GM12878 (cell line): ENCODE measurements around the gene KRT72. TPM values are rescaled to one million over a fixed set of nuclear protein-coding genes. Genes with fewer than 3 reads are reported as not detected.

ENCODE experiments used
- ATAC-seq: fragments of 200-7000 bp; cut with Tn5 transposase; 3 replicates; pipeline ENCODE4 v1.9.1; 2020; ENCODE audit warnings: mild to moderate bottlenecking, moderate library complexity
- BruUV-seq: library from RNA; stranded (reverse); fragments of 400-500 nt; replicated peaks from 2 replicates; lab custom pipeline; 2021; lab: Mats Ljungman, UMichigan
- CTCF ChIA-PET: fragments of 300-600 bp; sonication (Branson Sonifier 250); formaldehyde crosslinking; extraction: SDS; loops from one replicate; lab custom pipeline; 2021; ENCODE audit warnings: inconsistent platforms; lab: Yijun Ruan, JAX
- POLR2A ChIA-PET: fragments of 350-600 bp; formaldehyde crosslinking; extraction: SDS; loops from one replicate; lab custom pipeline; 2021; ENCODE audit warnings: inconsistent platforms; lab: Charles Lee
- RAD21 ChIA-PET: fragments of 300-600 bp; sonication (Branson Sonifier 250); formaldehyde crosslinking; loops from one replicate; lab custom pipeline; 2023; ENCODE audit warnings: antibody characterized with exemption; ENCODE audit not compliant: unreplicated experiment; lab: Charles Lee
- SMC1A ChIA-PET: fragments of 300-600 bp; sonication (Branson Sonifier 250); formaldehyde crosslinking; loops from one replicate; lab custom pipeline; 2023; ENCODE audit not compliant: unreplicated experiment, uncharacterized antibody; lab: Charles Lee
- DNase-seq: peaks from one replicate; pipeline ENCODE4 v3.0.0-alpha.2; 2011; ENCODE audit warnings: low read depth, low spot score
- FAIRE-seq: peaks from 3 replicates; lab custom pipeline; 2011; peaks lifted over from hg19 to GRCh38; lab: Jason Lieb, UNC
- H2AFZ ChIP-seq: 2 replicates; pipeline ENCODE4 v1.6.0; 2011; ENCODE audit warnings: low read depth, low read length, control low read depth; ENCODE audit not compliant: control insufficient read depth
- H3K27ac ChIP-seq: 2 replicates; pipeline ENCODE4 v1.5.1; 2011; ENCODE audit warnings: control low read depth; ENCODE audit not compliant: control insufficient read depth, insufficient read depth
- H3K27me3 ChIP-seq, 2 experiments: replicated peaks in 1 of 2; 2 replicates each; pipeline versions ENCODE4 v1.6.0 to v1.6.1; 2011; ENCODE audit warnings: low read length in 1 of 2; ENCODE audit not compliant: control insufficient read depth in 2 of 2, insufficient read depth in 2 of 2
- H3K36me3 ChIP-seq, 2 experiments: 2 replicates each; pipeline ENCODE4 v1.5.1; 2011; ENCODE audit warnings: low read length in 1 of 2; ENCODE audit not compliant: control insufficient read depth in 2 of 2, insufficient read depth in 2 of 2
- H3K4me1 ChIP-seq: 2 replicates; pipeline ENCODE4 v1.6.1; 2011; ENCODE audit warnings: mild to moderate bottlenecking, low read length, moderate library complexity, mixed read lengths; ENCODE audit not compliant: control insufficient read depth, insufficient read depth
- H3K4me2 ChIP-seq: 2 replicates; pipeline ENCODE4 v1.6.0; 2011; ENCODE audit warnings: control low read depth; ENCODE audit not compliant: control insufficient read depth, insufficient read depth
- H3K4me3 ChIP-seq: fragments of 200-600 bp; sonication (generic); 2 replicates; pipeline ENCODE4 v1.5.1; 2016
- H3K79me2 ChIP-seq: 2 replicates; pipeline ENCODE4 v1.6.0; 2011; ENCODE audit warnings: low read length; ENCODE audit not compliant: control insufficient read depth, insufficient read depth
- H3K9ac ChIP-seq: 2 replicates; pipeline ENCODE4 v1.8.0; 2011; ENCODE audit warnings: low read length, control low read depth, mixed read lengths; ENCODE audit not compliant: control insufficient read depth, insufficient read depth
- H3K9me3 ChIP-seq: replicated peaks from 3 replicates; pipeline ENCODE4 v1.5.1; 2011; ENCODE audit warnings: mild to moderate bottlenecking, low read length; ENCODE audit not compliant: control insufficient read depth, insufficient read depth
- H4K20me1 ChIP-seq: 2 replicates; pipeline ENCODE4 v1.6.0; 2011; ENCODE audit not compliant: control insufficient read depth, insufficient read depth
- E2F4 ChIP-seq: IDR thresholded peaks from 2 replicates; pipeline ENCODE4 v1.6.1; 2012; ENCODE audit warnings: low read depth, low read length, improper control_type of control experiment
- EP300 ChIP-seq, 2 experiments: fragments of 150-350 bp in 1 of 2; IDR thresholded peaks; 2 replicates each; pipeline ENCODE4 v1.6.1; 2011 to 2012; ENCODE audit warnings: low read depth in 2 of 2, low read length in 2 of 2, borderline replicate concordance in 1 of 2, improper control_type of control experiment in 1 of 2, inconsistent platforms in 1 of 2; ENCODE audit not compliant: control insufficient read depth in 1 of 2
- FOXK2 ChIP-seq: fragments of 450-650 bp; IDR thresholded peaks from 2 replicates; pipeline ENCODE4 v1.6.1; 2017; ENCODE audit warnings: mild to moderate bottlenecking, moderate library complexity
- GATAD2B ChIP-seq: fragments of 450-650 bp; conservative IDR thresholded peaks from 2 replicates; pipeline ENCODE4 v1.6.1; 2017; ENCODE audit warnings: low read depth, mild to moderate bottlenecking, moderate library complexity
- MLLT1 ChIP-seq: fragments of 450-650 bp; IDR thresholded peaks from 2 replicates; pipeline ENCODE4 v1.6.1; 2016; ENCODE audit warnings: mild to moderate bottlenecking
- NFYA ChIP-seq: IDR thresholded peaks from 2 replicates; pipeline ENCODE4 v1.6.1; 2011; ENCODE audit warnings: low read depth, mild to moderate bottlenecking, low read length, improper control_type of control experiment, borderline replicate concordance
- PBX3 ChIP-seq: IDR thresholded peaks from 2 replicates; pipeline ENCODE4 v1.6.1; 2011; ENCODE audit warnings: mild to moderate bottlenecking, low read depth, low read length, moderate library complexity; ENCODE audit not compliant: insufficient replicate concordance
- POLR2AphosphoS2 ChIP-seq: IDR thresholded peaks from 2 replicates; pipeline ENCODE4 v1.6.1; 2011; ENCODE audit warnings: low read depth, mild to moderate bottlenecking, low read length, improper control_type of control experiment, moderate library complexity
- SMAD5 ChIP-seq: IDR thresholded peaks from 2 replicates; pipeline ENCODE4 v1.6.1; 2016; ENCODE audit warnings: antibody characterized with exemption, low read depth
- SMC3 ChIP-seq: IDR thresholded peaks from 2 replicates; pipeline ENCODE4 v1.6.1; 2011; ENCODE audit warnings: low read length, improper control_type of control experiment, borderline replicate concordance
- SUZ12 ChIP-seq: fragments of 200-600 bp; sonication (generic); IDR thresholded peaks from one replicate; pipeline ENCODE4 v1.6.1; 2018; ENCODE audit warnings: antibody characterized with exemption, mild to moderate bottlenecking; ENCODE audit not compliant: unreplicated experiment
- YBX1 ChIP-seq: fragments of 450-650 bp; IDR thresholded peaks from 2 replicates; pipeline ENCODE4 v1.6.1; 2016; ENCODE audit warnings: antibody characterized with exemption
- ZBED1 ChIP-seq: IDR thresholded peaks from 2 replicates; pipeline ENCODE4 v1.6.1; 2016; ENCODE audit warnings: borderline replicate concordance
- ZNF207 ChIP-seq: fragments of 450-650 bp; IDR thresholded peaks from 2 replicates; pipeline ENCODE4 v1.6.1; 2014; ENCODE audit warnings: antibody characterized with exemption, mild to moderate bottlenecking, borderline replicate concordance
- ZZZ3 ChIP-seq: IDR thresholded peaks from 2 replicates; pipeline ENCODE4 v1.6.1; 2011; ENCODE audit warnings: low read depth; ENCODE audit not compliant: control insufficient read depth, insufficient read length
- WGBS: methylation state at CpG from one replicate; pipeline ENCODE4 v1.1.6; 2016; ENCODE audit warnings: low lambda C conversion rate; ENCODE audit not compliant: insufficient replicate concordance, insufficient coverage; ENCODE audit errors: missing lambda C conversion rate; 5-methylcytosine and 5-hydroxymethylcytosine counted together
- in situ Hi-C: fragments of 300-500 bp; cut with MboI; formaldehyde crosslinking; loops from 9 replicates; pipeline ENCODE4 v1.14.3; 2018; ENCODE audit warnings: mixed read lengths
- intact Hi-C: fragments of 100-400 bp; cut with micrococcal nuclease; formaldehyde crosslinking; loops from one replicate; pipeline ENCODE4 v1.14.2; 2022; ENCODE audit not compliant: unreplicated experiment
- polyA plus RNA-seq, 11 experiments: library from polyadenylated mRNA; depleted of rRNA in 4 of 11; unstranded in 6 of 11; stranded (reverse) in 5 of 11; fragments of >200 nt; fragmentation: Nextera tagmentation in 4 of 11; fragmentation: Illumina TruSeq in 1 of 11; extraction: Ambion mirVana in 4 of 11; extraction: Trizol in 1 of 11; gene quantifications; 1 replicate in 1 of 11; 2 replicates in 10 of 11; pipeline versions ENCODE4 v1.2.1 to v1.2.3, GENCODE V29; 2011 to 2016; ENCODE audit warnings: inconsistent platforms in 2 of 11, missing spikeins in 2 of 11, low read depth in 1 of 11
- total RNA-seq, 4 experiments: library from RNA; depleted of rRNA in 3 of 4; stranded (reverse); fragments of >200 nt in 3 of 4; fragmentation: Illumina TruSeq in 1 of 4; extraction: Trizol in 1 of 4; gene quantifications; 2 replicates each; pipeline versions ENCODE4 v1.2.1 to v1.2.3, GENCODE V29; 2013 to 2021
- TF ChIP-seq, protein P1 (sequence below): fragments of 450-650 bp; IDR thresholded peaks from 2 replicates; pipeline ENCODE4 v1.6.1; 2017; ENCODE audit warnings: mild to moderate bottlenecking, moderate library complexity

Gene KRT72
- total and polyA plus RNA-seq, 10 of the 15 experiments (the other 5 are each of a cell fraction or from before 2014, with no cell fraction given): not detected

DNA sequence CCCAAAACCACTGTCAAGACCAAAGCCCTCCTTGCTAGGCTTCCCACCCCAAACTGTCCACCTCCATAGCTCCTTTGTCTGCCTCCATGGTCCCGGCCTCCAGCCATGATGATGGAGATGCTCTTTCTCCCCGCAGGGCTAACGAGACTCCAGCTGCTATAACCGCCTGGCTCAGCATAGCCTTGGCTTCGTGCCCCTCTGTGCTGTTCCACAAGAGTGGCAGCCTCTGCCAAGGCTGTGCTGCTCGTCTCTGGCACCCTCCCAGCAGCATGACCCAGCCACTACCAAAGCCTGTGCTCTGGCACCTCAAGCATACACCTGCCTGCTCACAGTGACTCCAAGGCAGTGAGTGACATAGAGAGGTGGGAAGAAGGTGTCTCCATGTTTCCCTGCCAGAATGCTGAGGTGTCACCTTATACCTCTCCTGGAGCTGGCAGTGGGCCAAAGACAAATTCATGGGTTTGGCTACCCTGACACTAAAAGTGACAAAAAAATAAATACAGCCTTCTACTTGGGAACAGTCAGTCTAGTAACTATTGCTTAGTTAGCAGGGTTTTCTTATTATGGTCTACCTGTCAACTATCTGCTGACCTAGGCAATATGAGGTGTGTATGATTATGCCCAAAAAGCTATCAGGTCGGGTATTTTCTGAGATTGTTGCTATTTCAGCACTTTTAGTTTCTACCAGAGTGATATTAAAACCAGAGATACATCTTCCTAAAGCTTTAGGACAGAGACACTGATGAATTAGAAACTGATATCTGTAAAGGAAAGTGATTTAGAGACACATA lies 33.2 kb upstream of the KRT72 start:
- H4K20me1 ChIP-seq: no peaks in the 10 kb centered on the region
- H3K4me2 ChIP-seq: no peak overlapping the region
- ATAC-seq (no peak), FAIRE-seq (no peak), DNase-seq (no peak)
- SMC1A ChIA-PET: no interaction called here
- RAD21 ChIA-PET: no interaction called here
- peaks cover under 1 to 4% of the 10 kb centered on the region in 2 experiments; a peak in 3 of 4 replicates for H3K27me3 ChIP-seq
- no peak overlapping the region for H3K9ac ChIP-seq
- no peaks in the 10 kb centered on the region for H3K36me3 ChIP-seq
- no peak overlapping the region for H3K27ac ChIP-seq
- intact Hi-C loops: no loop called here
- no peaks in the 10 kb centered on the region for H3K4me1 ChIP-seq
- H2AFZ ChIP-seq: no peak overlapping the region
- H3K9me3 ChIP-seq: no peaks in the 10 kb centered on the region
- no TSS peak for BruUV-seq
- in situ Hi-C loops: no loop called here
- 8% methylated on average over 7 of the region's 7 CpGs for WGBS
- POLR2A ChIA-PET: no interaction called here
- H3K4me3 ChIP-seq: no peak overlapping the region
- H3K79me2 ChIP-seq: no peaks in the 10 kb centered on the region
- CTCF ChIA-PET: interaction anchor here (0.7 kb wide), 1 partner anchor 261 kb away, joined by 3 read pairs; no protein-coding TSS in a partner anchor
- TF ChIP-seq GATAD2B (no peak), POLR2AphosphoS2 (no peak), SUZ12 (no peak), FOXK2 (no peak), SMC3 (no peak), NFYA (no peak), PBX3 (no peak), SMAD5 (no peak), EP300 (IDR thresholded peaks at IDR 0.05; ENCODE audit: borderline replicate concordance in 1 of 2, control insufficient read depth in 1 of 2, low read depth in 2 of 2, low read length in 2 of 2) (no peak), ZNF207 (no peak), MLLT1 (no peak), ZZZ3 (no peak), E2F4 (no peak), ZBED1 (no peak), YBX1 (no peak)
- TF ChIP-seq, protein P1, sequence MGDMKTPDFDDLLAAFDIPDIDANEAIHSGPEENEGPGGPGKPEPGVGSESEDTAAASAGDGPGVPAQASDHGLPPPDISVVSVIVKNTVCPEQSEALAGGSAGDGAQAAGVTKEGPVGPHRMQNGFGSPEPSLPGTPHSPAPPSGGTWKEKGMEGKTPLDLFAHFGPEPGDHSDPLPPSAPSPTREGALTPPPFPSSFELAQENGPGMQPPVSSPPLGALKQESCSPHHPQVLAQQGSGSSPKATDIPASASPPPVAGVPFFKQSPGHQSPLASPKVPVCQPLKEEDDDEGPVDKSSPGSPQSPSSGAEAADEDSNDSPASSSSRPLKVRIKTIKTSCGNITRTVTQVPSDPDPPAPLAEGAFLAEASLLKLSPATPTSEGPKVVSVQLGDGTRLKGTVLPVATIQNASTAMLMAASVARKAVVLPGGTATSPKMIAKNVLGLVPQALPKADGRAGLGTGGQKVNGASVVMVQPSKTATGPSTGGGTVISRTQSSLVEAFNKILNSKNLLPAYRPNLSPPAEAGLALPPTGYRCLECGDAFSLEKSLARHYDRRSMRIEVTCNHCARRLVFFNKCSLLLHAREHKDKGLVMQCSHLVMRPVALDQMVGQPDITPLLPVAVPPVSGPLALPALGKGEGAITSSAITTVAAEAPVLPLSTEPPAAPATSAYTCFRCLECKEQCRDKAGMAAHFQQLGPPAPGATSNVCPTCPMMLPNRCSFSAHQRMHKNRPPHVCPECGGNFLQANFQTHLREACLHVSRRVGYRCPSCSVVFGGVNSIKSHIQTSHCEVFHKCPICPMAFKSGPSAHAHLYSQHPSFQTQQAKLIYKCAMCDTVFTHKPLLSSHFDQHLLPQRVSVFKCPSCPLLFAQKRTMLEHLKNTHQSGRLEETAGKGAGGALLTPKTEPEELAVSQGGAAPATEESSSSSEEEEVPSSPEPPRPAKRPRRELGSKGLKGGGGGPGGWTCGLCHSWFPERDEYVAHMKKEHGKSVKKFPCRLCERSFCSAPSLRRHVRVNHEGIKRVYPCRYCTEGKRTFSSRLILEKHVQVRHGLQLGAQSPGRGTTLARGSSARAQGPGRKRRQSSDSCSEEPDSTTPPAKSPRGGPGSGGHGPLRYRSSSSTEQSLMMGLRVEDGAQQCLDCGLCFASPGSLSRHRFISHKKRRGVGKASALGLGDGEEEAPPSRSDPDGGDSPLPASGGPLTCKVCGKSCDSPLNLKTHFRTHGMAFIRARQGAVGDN: no peak
